SK-N-SH treated with all-trans-retinoic acid at 6 μM for 48 hours (cell line): ENCODE data around the gene OR11L1.

Experiments used
- ATAC-seq: fragments of 200-7000 bp; cut with Tn5 transposase; 3 replicates; pipeline ENCODE4 v1.9.1; 2020; ENCODE audit warnings: mild to moderate bottlenecking, moderate library complexity
- BACH2 ChIP-seq: fragments of 250-450 bp; sonication (Bioruptor Pico); IDR thresholded peaks from 2 replicates; pipeline ENCODE4 v1.9.0; 2021; ENCODE audit warnings: mild to moderate bottlenecking, borderline replicate concordance
- CSDC2 ChIP-seq: fragments of 250-450 bp; sonication (Bioruptor Pico); IDR thresholded peaks from 2 replicates; pipeline ENCODE4 v1.5.0; 2020; ENCODE audit warnings: mild to moderate bottlenecking, moderate library complexity
- ESRRG ChIP-seq: fragments of 250-450 bp; sonication (Bioruptor Pico); IDR thresholded peaks from 2 replicates; pipeline ENCODE4 v1.6.1; 2021; ENCODE audit warnings: mild to moderate bottlenecking
- GLIS3 ChIP-seq: fragments of 250-450 bp; sonication (Bioruptor Pico); IDR thresholded peaks from 2 replicates; pipeline ENCODE4 v1.5.0; 2020; ENCODE audit warnings: mild to moderate bottlenecking, moderate library complexity
- ISL1 ChIP-seq: fragments of 250-450 bp; sonication (Bioruptor Pico); IDR thresholded peaks from 2 replicates; pipeline ENCODE4 v2.1.2; 2022; ENCODE audit warnings: mild to moderate bottlenecking, moderate library complexity
- OSR1 ChIP-seq: fragments of 250-450 bp; sonication (Bioruptor Pico); IDR thresholded peaks from 2 replicates; pipeline ENCODE4 v1.8.0; 2022; ENCODE audit warnings: moderate library complexity, mild to moderate bottlenecking, inconsistent platforms
- PPARA ChIP-seq: fragments of 250-450 bp; sonication (Bioruptor Pico); IDR thresholded peaks from 2 replicates; pipeline ENCODE4 v1.5.0; 2020; ENCODE audit warnings: mild to moderate bottlenecking, borderline replicate concordance
- RARB ChIP-seq: fragments of 250-450 bp; sonication (Bioruptor Pico); IDR thresholded peaks from 2 replicates; pipeline ENCODE4 v1.8.0; 2021; ENCODE audit warnings: mild to moderate bottlenecking, moderate library complexity
- SNAI2 ChIP-seq: fragments of 250-450 bp; sonication (Bioruptor Pico); IDR thresholded peaks from 2 replicates; pipeline ENCODE4 v1.5.0; 2020; ENCODE audit warnings: mild to moderate bottlenecking, moderate library complexity
- TCF4 ChIP-seq: fragments of 250-450 bp; sonication (Bioruptor Pico); IDR thresholded peaks from 2 replicates; pipeline ENCODE4 v1.8.0; 2021; ENCODE audit warnings: mild to moderate bottlenecking, moderate library complexity, borderline replicate concordance
- TOX ChIP-seq: fragments of 250-450 bp; sonication (Bioruptor Pico); IDR thresholded peaks from 2 replicates; pipeline ENCODE4 v1.8.0; 2021; ENCODE audit warnings: mild to moderate bottlenecking, moderate library complexity, borderline replicate concordance
- TSHZ2 ChIP-seq: fragments of 250-450 bp; sonication (Bioruptor Pico); IDR thresholded peaks from 2 replicates; pipeline ENCODE4 v1.5.0; 2020; ENCODE audit warnings: mild to moderate bottlenecking, moderate library complexity
- ZFP3 ChIP-seq: fragments of 250-450 bp; sonication (Bioruptor Pico); IDR thresholded peaks from 2 replicates; pipeline ENCODE4 v1.5.0; 2020; ENCODE audit warnings: mild to moderate bottlenecking, moderate library complexity
- ZFP30 ChIP-seq: fragments of 450-650 bp; formaldehyde crosslinking; IDR thresholded peaks from 2 replicates; pipeline ENCODE4 v1.5.0; 2022; ENCODE audit warnings: mild to moderate bottlenecking, moderate library complexity
- ZNF565 ChIP-seq: fragments of 450-650 bp; formaldehyde crosslinking; conservative IDR thresholded peaks from 2 replicates; pipeline ENCODE4 v1.5.0; 2020; ENCODE audit warnings: low read depth, mild to moderate bottlenecking, moderate library complexity
- ZNF8 ChIP-seq: fragments of 450-650 bp; formaldehyde crosslinking; IDR thresholded peaks from 2 replicates; pipeline ENCODE4 v1.5.0; 2020; ENCODE audit warnings: mild to moderate bottlenecking, moderate library complexity
- TF ChIP-seq, protein P1 (sequence below): fragments of 250-450 bp; sonication (Bioruptor Pico); IDR thresholded peaks from 2 replicates; pipeline ENCODE4 v1.8.0; 2020; ENCODE audit warnings: mild to moderate bottlenecking, moderate library complexity, borderline replicate concordance
- TF ChIP-seq, protein P2 (sequence below): fragments of 250-450 bp; sonication (Bioruptor Pico); IDR thresholded peaks from 2 replicates; pipeline ENCODE4 v1.5.1; 2020; ENCODE audit warnings: low read depth, mild to moderate bottlenecking, moderate library complexity
- TF ChIP-seq, protein P3 (sequence below): fragments of 250-450 bp; sonication (Bioruptor Pico); IDR thresholded peaks from 2 replicates; pipeline ENCODE4 v1.8.0; 2021; ENCODE audit warnings: low read depth, mild to moderate bottlenecking, moderate library complexity, borderline replicate concordance
- TF ChIP-seq, protein P4 (sequence below): fragments of 250-450 bp; sonication (Bioruptor Pico); IDR thresholded peaks from 2 replicates; pipeline ENCODE4 v1.5.1; 2021; ENCODE audit warnings: mild to moderate bottlenecking, moderate library complexity

OR11L1 gene

GRCh38 chr1:247833601-247834000 lies 8.1 kb downstream of the OR11L1 start:
- no peak for ATAC-seq
- TF ChIP-seq BACH2 (CRISPR knock-in tag) (no peak), RARB (CRISPR knock-in tag) (no peak), ZNF565 (CRISPR knock-in tag) (no peak), ISL1 (CRISPR knock-in tag) (no peak), ZFP3 (CRISPR knock-in tag) (no peak), OSR1 (CRISPR knock-in tag) (no peak), PPARA (CRISPR knock-in tag) (no peak), TCF4 (CRISPR knock-in tag) (no peak), GLIS3 (no peak), ESRRG (CRISPR knock-in tag) (no peak), TSHZ2 (CRISPR knock-in tag) (no peak), CSDC2 (CRISPR knock-in tag) (no peak)
- TF ChIP-seq, protein P1, sequence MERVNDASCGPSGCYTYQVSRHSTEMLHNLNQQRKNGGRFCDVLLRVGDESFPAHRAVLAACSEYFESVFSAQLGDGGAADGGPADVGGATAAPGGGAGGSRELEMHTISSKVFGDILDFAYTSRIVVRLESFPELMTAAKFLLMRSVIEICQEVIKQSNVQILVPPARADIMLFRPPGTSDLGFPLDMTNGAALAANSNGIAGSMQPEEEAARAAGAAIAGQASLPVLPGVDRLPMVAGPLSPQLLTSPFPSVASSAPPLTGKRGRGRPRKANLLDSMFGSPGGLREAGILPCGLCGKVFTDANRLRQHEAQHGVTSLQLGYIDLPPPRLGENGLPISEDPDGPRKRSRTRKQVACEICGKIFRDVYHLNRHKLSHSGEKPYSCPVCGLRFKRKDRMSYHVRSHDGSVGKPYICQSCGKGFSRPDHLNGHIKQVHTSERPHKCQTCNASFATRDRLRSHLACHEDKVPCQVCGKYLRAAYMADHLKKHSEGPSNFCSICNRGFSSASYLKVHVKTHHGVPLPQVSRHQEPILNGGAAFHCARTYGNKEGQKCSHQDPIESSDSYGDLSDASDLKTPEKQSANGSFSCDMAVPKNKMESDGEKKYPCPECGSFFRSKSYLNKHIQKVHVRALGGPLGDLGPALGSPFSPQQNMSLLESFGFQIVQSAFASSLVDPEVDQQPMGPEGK (CRISPR knock-in tag): no peak
- TF ChIP-seq, protein P2, sequence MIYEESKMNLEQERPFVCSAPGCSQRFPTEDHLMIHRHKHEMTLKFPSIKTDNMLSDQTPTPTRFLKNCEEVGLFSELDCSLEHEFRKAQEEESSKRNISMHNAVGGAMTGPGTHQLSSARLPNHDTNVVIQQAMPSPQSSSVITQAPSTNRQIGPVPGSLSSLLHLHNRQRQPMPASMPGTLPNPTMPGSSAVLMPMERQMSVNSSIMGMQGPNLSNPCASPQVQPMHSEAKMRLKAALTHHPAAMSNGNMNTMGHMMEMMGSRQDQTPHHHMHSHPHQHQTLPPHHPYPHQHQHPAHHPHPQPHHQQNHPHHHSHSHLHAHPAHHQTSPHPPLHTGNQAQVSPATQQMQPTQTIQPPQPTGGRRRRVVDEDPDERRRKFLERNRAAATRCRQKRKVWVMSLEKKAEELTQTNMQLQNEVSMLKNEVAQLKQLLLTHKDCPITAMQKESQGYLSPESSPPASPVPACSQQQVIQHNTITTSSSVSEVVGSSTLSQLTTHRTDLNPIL (CRISPR knock-in tag): no peak
- TF ChIP-seq, protein P3, sequence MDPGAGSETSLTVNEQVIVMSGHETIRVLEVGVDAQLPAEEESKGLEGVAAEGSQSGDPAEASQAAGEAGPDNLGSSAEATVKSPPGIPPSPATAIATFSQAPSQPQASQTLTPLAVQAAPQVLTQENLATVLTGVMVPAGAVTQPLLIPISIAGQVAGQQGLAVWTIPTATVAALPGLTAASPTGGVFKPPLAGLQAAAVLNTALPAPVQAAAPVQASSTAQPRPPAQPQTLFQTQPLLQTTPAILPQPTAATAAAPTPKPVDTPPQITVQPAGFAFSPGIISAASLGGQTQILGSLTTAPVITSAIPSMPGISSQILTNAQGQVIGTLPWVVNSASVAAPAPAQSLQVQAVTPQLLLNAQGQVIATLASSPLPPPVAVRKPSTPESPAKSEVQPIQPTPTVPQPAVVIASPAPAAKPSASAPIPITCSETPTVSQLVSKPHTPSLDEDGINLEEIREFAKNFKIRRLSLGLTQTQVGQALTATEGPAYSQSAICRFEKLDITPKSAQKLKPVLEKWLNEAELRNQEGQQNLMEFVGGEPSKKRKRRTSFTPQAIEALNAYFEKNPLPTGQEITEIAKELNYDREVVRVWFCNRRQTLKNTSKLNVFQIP (CRISPR knock-in tag): no peak

- TF ChIP-seq ISL1 (CRISPR knock-in tag): no peak
- no peak for TF ChIP-seq TOX (CRISPR knock-in tag)
- no peak for TF ChIP-seq ZNF565 (CRISPR knock-in tag)
- TF ChIP-seq, protein P1 (CRISPR knock-in tag): no peak
- no peak for TF ChIP-seq ZNF8
- TF ChIP-seq TCF4 (CRISPR knock-in tag): no peak
- TF ChIP-seq RARB (CRISPR knock-in tag): no peak
- TF ChIP-seq ZFP3 (CRISPR knock-in tag): no peak
- TF ChIP-seq, protein P2 (CRISPR knock-in tag): no peak
- TF ChIP-seq OSR1 (CRISPR knock-in tag): no peak
- TF ChIP-seq BACH2 (CRISPR knock-in tag): no peak
- TF ChIP-seq, protein P3 (CRISPR knock-in tag): no peak
- TF ChIP-seq CSDC2 (CRISPR knock-in tag): no peak
- no peak for TF ChIP-seq ESRRG (CRISPR knock-in tag)
- TF ChIP-seq, protein P4, sequence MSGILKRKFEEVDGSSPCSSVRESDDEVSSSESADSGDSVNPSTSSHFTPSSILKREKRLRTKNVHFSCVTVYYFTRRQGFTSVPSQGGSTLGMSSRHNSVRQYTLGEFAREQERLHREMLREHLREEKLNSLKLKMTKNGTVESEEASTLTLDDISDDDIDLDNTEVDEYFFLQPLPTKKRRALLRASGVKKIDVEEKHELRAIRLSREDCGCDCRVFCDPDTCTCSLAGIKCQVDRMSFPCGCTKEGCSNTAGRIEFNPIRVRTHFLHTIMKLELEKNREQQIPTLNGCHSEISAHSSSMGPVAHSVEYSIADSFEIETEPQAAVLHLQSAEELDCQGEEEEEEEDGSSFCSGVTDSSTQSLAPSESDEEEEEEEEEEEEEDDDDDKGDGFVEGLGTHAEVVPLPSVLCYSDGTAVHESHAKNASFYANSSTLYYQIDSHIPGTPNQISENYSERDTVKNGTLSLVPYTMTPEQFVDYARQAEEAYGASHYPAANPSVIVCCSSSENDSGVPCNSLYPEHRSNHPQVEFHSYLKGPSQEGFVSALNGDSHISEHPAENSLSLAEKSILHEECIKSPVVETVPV (CRISPR knock-in tag): no peak
- TF ChIP-seq SNAI2 (CRISPR knock-in tag): no peak
- no peak for TF ChIP-seq PPARA (CRISPR knock-in tag)
- no peak for TF ChIP-seq GLIS3
- TF ChIP-seq TSHZ2 (CRISPR knock-in tag): no peak
- no peak for TF ChIP-seq ZFP30
- no peak for ATAC-seq
Observed at GRCh38 chr1:247829656-247830055, 12.0 kb downstream of the OR11L1 start.
